ENCODE results near the gene RPUSD2.

The RPUSD2 gene, protein sequence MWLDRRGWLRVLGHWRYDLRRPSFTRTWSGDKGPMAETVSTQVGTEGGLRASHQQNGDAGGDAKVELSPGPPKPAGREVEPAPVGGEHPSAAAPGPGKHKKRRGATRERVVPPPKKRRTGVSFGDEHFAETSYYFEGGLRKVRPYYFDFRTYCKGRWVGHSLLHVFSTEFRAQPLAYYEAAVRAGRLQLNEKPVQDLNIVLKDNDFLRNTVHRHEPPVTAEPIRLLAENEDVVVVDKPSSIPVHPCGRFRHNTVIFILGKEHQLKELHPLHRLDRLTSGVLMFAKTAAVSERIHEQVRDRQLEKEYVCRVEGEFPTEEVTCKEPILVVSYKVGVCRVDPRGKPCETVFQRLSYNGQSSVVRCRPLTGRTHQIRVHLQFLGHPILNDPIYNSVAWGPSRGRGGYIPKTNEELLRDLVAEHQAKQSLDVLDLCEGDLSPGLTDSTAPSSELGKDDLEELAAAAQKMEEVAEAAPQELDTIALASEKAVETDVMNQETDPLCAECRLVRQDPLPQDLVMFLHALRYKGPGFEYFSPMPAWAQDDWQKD

GRCh38 chr15:40569129-40569953, at the start of gene RPUSD2:
Gene RPUSD2 (plus strand): TSS chr15:40569299. CDS start chr15:40569338, 39 bp downstream.
- ATAC-seq: peak; percentile 74
- DNase-seq: peak; percentile 97

GRCh38 chr15:40523611-40524010, 45.5 kb upstream of the RPUSD2 start:
- ATAC-seq (no peak), DNase-seq (no peak)

- ATAC-seq: no peak
- DNase-seq: no peak
Observed at GRCh38 chr15:40525855-40526254, 43.2 kb upstream of the RPUSD2 start.

GRCh38 chr15:40528801-40529200, 40.3 kb upstream of the RPUSD2 start:
- no peak for ATAC-seq
- no peak for DNase-seq

GRCh38 chr15:40533763-40534364, 35.2 kb upstream of the RPUSD2 start:
- DNase-seq: no peak
- no peak for ATAC-seq

- ATAC-seq (no peak), DNase-seq (no peak)
Observed at GRCh38 chr15:40534371-40534770, 34.7 kb upstream of the RPUSD2 start.

GRCh38 chr15:40536501-40536900, 32.6 kb upstream of the RPUSD2 start:
- DNase-seq (no peak), ATAC-seq (no peak)

DNA sequence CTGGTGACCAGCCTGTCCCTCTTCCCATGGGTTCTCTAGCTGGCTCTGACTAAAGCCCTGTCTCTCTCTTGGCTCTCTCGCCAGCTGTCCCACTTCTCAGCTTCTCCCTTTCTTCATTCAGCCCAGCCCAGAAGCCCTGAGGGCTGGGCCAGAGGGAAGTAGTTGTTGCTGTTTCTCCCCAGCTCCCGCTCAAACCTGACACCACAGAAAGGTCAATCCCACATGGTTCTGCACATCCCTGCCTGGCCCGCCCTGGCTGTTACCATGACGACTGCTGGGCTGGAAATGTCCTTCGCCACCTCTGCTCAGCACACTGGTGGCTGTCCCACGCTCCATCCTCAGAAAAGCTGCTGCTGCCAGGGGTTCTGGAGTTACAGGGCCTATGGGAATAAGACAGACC, 30.1 kb upstream of the RPUSD2 start:
- DNase-seq (no peak), ATAC-seq (no peak)

GRCh38 chr15:40543082-40543481, 26.0 kb upstream of the RPUSD2 start:
- DNase-seq (no peak), ATAC-seq (no peak)

DNA sequence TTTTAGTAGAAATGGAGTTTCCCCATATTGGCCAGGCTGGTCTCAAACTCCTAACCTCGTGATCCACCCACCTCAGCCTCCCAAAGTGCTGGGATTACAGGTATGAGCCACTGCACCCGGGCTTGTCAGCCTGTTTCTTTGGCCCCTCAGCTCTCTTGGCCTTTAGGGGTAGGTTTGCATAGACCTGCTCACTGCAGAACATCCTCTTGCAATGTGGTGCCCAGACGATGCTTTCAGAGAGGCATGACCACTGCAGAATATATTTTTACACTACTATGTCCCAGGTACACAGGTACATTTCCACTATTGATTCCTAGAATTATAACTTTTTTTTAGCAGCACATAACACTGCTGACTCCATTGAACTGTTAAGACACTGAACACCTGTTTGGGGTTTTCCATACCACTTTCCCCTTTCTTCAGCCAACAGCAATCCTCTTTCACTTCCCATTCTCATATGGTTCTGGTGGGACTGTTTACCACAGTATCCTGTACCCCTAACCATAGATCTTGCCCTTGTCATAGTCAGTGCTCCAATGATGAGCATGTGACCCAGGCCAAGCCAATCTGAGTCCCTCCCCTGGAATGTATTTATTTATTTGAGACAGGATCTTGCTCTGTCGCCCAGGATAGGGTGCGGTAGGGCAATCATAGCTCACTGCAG, 25.3 kb upstream of the RPUSD2 start:
- ATAC-seq (peak; percentile 51), DNase-seq (no peak)

DNA sequence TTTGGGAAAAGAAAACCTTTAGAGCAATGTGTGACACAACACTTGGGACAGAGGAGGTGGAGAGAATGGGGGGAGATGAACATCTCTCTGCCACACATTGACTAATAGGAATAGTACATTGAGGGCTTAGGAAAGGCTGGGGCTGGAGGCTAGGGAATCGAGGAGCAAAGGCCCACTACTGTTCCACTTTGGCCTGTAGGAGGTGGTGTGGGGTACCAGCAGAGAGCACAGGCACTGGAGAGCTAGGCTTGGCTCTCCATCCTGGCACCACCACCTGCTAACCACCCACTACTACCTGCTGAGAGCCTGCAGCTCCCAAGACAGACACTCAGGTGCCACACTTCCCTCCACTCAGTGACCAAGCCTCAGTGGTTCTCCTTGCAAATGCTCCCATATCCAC, 23.6 kb upstream of the RPUSD2 start:
- DNase-seq (no peak), ATAC-seq (no peak)

- DNase-seq (no peak), ATAC-seq (no peak)
Observed at GRCh38 chr15:40548610-40549009, 20.5 kb upstream of the RPUSD2 start.

DNA sequence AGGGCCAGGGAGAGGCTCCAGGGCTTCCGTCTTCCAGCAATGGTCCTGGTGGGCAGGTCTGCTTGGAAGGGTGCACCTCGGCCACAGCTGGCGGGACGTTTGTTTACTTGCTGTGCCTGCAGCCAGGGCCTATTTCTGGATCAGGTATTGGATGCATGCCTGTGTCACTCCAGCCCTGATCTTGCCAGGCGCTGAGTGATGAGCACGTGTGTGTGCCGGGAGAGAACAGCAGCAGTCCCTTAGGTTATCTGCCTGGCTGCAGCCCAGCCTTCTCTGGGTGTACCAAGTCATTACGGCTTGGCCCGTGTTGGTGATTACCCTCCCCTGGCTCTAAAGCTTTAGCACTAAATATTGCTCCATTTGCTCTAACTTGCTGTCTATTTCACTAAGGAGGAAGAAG, 19.2 kb upstream of the RPUSD2 start:
- DNase-seq (no peak), ATAC-seq (no peak)

- peak; percentile 25 for ATAC-seq
- DNase-seq: no peak
Observed at GRCh38 chr15:40550341-40551037, 18.6 kb upstream of the RPUSD2 start.

DNA sequence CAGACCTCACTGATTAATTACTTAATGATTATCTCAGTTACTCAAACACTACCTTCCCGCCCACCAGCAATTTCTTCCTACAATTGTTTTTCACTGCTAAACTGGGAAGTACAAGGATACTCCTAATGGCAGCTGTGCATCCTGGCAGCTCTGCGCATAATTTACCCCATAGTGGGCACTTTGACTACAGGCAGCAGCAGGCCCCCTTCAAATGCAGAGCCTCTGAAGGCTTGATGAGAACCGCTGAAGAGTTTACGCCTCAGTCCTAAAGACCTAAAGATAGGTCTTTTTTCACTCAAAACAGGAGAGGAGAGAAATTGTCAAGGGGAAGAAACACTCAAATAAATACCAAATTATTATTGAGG, 15.0 kb upstream of the RPUSD2 start:
- no peak for DNase-seq
- ATAC-seq: no peak

GRCh38 chr15:40555876-40556275, 13.2 kb upstream of the RPUSD2 start:
- ATAC-seq (no peak), DNase-seq (no peak)

- DNase-seq (no peak), ATAC-seq (no peak)
Observed at GRCh38 chr15:40558952-40559742, 10.0 kb upstream of the RPUSD2 start.

- ATAC-seq (no peak), DNase-seq (no peak)
Observed at GRCh38 chr15:40562691-40563090, 6.4 kb upstream of the RPUSD2 start.

DNA sequence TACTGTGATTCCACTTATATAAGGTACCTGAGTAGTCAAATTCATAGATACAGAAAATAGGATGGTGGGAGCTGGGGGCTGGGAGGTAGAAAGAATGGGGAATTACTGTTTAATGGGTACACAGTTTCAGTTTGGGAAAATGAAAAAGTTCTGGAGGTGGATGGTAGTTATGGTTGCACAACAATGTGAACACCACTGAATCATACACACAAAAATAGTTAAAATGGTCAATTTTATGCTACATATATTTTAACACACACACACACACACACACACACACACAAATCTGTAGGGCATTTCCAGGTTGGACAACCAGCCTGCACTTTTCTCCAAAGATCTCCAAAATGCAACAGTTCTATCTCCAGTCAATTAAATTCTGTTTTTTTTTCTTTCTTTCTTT, 5.7 kb upstream of the RPUSD2 start:
- ATAC-seq (no peak), DNase-seq (no peak)

GRCh38 chr15:40564591-40565332, 4.3 kb upstream of the RPUSD2 start, which contains the start of gene CCDC32:
Gene CCDC32 (minus strand): TSS chr15:40565042. CDS start chr15:40563015, 2,027 bp downstream.
- DNase-seq: peak; percentile 93
- ATAC-seq: peak; percentile 97
